Cardiac septum (tissue), 1 donor: Measurements from ENCODE around the gene GLDC. TPM values are rescaled to one million over a fixed set of nuclear protein-coding genes. Genes with fewer than 3 reads are reported as not detected.
"Not testable (repeated sequence)": the region's sequence is repeated elsewhere in the genome, so short reads cannot be mapped to it uniquely, and the experiment has no call there.

Source experiments
- DNase-seq: peaks from one replicate; pipeline ENCODE4 v3.0.0-alpha.2; 2020; ENCODE audit warnings: low spot score
- intact Hi-C: fragments of 100-400 bp; cut with DNase I; formaldehyde crosslinking; loops from one replicate; pipeline ENCODE4 v1.14.0; 2022
- total RNA-seq: library from RNA; stranded (reverse); fragmentation: NEBNext Ultra II Directional; extraction: Animal tissue kit (Norgen Biotek cat#: 25700); gene quantifications from one replicate; pipeline ENCODE4 v1.2.1, GENCODE V29; 2021
- donor health status: DM: no; HTN: no; CAD: no.

GLDC gene
- total RNA-seq, 1 donor from 2014 or later: 0.11 TPM

DNA sequence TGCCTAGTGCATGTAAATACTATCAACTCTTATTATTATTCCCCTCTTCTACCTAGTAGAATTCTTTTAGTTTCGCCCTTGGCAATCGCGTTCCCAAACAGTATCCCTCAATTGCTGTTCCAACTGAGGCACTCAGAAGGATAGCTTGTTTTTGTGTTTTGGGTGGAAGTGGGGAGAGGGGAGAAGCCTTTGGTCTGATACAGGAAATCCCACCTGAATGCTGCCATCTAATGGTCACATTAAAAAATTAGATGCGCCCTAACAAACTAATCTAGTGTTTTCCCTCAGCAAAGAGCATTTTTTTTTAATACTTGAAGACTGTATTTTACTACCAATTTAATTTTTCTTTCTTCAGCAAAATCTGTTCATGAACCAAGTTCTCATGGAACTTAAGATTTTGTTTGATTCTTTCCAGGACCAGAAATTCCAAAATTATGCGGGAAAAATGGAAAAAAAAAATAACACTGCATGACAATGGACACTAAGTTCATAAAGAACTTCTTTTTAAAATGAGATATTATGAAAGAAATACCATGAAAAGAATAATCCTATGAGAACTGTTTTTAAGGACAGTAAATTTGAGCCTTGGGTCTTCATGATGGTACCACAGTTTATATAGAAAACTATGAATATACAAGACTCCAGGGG, 22.2 kb upstream of the GLDC start:
- DNase-seq: no peak
- intact Hi-C loops: loop anchor here (5.0 to 10.0 kb wide), 2 partner anchors 80 to 313 kb away; no protein-coding TSS in a partner anchor

DNA sequence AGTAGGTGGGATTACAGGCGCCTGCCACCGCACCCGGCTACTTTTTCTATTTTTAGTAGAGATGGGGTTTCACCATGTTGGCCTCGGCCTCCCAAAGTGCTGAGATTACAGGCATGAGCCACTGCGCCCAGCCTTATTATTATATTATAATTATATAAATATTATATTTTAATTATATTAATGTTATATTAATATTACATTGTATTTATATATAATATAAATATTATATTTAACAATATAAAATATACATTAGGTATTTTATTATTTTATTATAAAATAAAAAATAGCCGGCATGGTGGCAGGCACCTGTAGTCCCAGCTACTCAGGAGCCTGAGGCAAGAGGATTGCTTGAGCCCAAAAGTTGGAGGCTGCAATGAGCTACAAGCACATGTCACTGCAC, 21.6 kb upstream of the GLDC start:
- intact Hi-C loops: loop anchor here (5.0 to 10.0 kb wide), 2 partner anchors 80 to 312 kb away; no protein-coding TSS in a partner anchor
- no peak for DNase-seq

DNA sequence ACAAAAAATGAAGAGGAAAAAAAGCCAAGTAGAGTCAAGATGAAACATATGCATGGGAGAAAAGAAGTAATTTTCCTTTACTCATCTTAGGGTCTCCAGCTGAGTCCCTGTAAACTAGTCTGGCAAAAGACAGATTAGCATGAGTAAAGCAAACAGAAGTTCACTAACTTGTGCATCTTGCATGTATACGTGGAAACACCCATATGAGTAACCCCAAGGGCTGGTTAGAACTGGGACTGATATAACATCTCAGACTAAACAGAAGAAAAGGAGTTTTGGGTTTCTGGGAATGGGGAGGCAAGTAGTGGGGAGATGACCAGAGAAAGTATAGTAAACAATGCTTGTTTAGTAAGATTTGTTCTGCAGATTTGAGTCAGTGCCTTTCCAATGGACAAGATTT, 20.1 kb upstream of the GLDC start:
- DNase-seq: no peak
- intact Hi-C loops: loop anchor here (5.0 to 10.0 kb wide), 2 partner anchors 78 to 311 kb away; no protein-coding TSS in a partner anchor

DNA sequence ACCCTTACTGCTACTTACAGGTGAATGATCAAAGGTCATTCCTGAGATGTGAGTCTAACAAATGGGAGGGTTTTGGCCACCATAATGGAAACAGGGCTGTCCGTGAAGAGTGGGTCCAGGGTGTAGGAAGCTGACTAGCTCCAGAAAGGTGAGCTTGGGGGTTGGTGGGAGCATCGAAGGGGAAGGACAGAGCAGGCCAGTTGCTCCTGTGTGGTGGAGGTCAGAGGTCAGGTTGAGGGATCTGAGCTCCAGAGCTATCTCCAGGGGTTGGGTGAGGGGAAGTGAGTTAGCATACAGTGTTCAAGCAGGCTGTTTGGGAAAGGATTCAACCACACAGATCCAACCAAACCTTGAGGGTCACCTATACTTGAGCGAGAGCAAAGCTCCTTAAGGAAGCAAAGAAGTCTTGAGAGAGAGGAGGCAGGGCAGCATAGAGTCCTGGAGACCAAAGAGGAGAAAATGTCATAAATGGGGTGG, 18.7 kb upstream of the GLDC start:
- no peak for DNase-seq
- intact Hi-C loops: loop anchor here (10.0 kb wide), 1 partner anchor 309 kb away; no protein-coding TSS in a partner anchor

DNA sequence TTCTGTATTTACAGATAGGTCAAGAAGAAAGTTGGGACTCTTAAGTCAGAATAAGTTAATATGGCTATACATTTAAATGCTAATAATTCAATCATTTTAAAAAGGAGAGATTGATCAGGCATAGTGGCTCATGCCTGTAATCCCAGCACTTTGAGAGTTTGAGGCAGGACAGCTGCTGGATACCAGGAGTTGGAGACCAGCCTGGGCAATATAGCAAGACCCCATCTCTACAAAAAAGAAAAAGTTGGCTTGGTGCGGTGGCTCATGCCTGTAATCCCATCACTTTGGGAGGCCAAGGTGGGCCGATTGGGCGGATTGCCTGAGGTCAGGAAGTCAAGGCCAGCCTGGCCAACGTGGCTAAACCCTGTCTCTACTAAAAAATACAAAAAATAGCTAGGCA, 15.0 kb upstream of the GLDC start:
- intact Hi-C loops: loop anchor here (10.0 kb wide), 1 partner anchor 306 kb away; no protein-coding TSS in a partner anchor
- no peak for DNase-seq

DNA sequence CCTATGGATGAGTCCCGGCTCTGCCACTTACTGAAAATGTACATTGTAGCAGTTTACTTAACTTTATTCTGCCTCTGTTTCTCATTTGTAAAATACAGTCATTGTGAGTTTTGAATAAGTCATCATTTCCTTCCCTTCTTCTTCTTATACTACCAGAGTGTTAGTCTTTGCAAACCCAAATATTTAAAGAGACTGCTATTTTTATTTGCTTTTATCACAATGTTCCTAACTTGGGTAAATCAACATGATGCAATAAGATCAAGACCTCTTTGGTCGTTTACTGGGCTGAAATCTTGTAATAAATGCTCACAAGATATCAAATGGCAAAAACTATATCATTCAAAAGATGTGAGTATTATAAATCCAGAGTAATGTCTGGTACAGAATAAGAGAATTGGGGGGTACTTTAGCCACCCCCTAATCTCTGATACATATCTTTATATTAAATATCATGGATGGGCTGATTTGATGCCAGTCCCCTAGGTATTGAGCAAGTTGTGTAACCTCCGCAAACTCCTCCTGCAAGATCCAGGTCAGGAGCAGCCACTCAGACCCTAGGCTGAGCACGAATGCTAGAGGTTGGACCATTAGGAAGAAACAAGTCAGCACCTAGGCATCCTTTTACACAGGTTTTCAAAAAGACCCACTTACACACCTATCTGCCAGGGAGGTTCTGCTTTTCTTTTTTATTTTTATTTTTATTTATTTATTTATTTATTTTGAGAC, 13.3 kb upstream of the GLDC start:
- DNase-seq: no peak
- intact Hi-C loops: no loop called here

DNA sequence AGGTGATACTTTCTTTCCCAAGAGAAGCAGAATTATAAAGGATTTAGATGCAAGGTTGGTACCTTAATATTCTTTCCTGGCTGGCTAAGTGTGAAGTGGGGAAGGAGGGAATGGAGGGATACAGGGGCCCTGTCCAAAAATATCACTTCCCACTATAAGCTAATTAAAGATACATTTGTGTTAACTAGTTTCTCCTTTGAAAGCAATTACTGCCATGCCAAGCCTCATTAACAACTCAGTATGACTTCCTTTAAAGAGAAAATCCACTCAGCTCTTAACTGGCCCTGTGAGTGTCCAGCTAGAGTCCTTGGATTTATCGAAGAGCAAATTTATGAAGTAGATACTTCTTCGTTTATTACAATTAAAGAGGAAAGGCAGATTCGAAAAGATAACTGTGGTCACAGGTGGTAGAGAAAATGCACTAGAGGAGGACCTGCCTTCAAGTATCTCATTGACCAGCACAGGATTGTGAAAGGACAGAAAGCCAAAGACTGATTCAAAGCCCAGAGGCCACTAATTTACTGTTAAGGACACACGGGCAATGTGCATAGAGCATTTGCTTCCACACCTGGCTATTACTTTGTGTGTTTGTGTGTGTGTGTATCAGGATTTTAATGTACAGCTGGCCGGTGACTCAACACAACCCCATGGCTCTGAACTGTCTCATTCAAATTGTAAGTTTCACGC, 11.2 kb upstream of the GLDC start:
- intact Hi-C loops: no loop called here

DNA sequence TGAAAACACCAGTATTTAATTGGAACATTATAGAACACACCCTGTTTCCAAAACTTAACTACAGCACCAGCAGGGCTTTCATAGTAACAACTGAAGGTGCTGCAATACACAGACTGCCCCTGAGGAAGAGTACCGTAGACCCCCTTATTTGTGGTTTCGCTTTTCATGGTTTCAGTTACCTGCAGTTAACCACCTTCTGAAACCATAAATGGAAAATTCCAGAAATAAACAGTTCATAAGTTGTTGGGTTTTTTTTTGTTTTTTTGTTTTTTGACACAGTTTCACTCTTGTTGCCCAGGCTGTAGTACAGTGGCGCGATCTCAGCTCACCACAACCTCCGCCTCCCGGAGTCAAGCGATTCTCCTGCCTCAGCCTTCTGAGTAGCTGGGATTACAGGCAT, 9.5 kb upstream of the GLDC start:
- intact Hi-C loops: no loop called here
- no peak for DNase-seq

More for the DNA sequence above, 11.2 kb upstream of the GLDC start:
- DNase-seq: no peak

DNA sequence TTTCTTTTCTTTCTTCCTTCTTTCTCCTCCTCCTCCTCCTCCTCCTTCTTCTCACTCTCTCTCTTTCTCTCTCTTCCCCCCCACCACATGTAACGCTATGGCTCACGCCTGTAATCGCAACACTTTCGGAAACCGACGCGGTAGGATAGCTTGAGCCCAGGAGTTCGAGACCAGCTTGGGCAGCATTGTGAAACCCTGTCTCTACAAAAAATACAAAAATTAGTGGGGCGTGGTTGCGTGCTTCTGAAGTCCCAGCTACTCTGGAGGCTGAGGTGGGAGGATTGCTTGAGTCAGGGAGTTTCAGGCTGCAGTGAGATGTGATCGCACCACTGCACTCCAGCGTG, 736 bp upstream of the GLDC start:
- DNase-seq: no peak
- intact Hi-C loops: no loop called here

DNA sequence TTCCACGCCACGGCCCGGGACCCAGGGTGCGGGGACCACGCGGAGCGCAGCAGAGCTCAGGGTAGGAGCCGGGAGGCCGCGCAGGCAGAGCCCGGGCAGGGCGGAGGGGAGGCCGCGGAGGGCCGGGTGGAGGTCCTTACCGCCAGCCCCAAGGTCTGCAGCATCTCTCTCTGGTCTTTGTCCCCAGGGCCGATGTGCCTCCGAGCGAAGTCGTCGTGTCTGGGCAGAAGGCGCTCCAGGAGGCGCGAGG, 499 bp downstream of the GLDC start:
- DNase-seq, intact Hi-C loops: not testable (repeated sequence)

DNA sequence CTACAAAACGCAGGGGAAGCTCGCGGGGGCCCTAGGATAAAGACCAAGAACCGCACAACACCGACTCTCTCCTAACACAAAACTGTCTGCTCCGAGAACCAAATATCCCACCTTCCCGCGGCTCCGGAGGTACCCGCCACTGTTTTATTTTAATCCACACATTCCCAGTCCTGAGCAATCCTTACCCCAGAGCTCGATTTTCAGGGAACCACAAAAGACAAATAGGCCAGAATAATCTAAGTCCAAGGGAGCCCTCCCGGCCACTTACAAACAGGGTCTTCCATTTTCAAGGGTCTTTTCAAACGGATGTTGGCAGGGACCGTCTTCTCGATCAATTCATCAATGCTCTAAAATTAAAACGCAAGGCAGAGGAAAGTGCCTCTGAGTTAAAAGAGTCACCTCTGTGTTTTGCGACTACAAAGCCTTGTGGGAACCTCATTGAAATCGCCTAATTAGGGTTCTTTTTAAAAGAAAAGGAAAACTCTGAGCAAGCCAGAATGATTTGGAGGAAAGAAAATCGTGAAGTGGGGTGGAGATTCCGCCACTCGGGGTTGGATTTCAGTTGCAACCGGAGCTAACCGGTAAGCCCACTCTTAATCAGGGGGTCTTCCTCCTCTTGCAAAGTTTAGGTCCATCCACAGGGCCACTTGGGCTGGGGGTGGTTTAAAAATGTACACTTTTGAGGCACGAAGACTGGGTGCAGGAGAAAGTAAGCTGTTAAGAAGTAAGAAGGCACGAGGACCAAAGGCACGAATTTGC, 1.0 kb downstream of the GLDC start:
- no peak for DNase-seq
- intact Hi-C loops: no loop called here

DNA sequence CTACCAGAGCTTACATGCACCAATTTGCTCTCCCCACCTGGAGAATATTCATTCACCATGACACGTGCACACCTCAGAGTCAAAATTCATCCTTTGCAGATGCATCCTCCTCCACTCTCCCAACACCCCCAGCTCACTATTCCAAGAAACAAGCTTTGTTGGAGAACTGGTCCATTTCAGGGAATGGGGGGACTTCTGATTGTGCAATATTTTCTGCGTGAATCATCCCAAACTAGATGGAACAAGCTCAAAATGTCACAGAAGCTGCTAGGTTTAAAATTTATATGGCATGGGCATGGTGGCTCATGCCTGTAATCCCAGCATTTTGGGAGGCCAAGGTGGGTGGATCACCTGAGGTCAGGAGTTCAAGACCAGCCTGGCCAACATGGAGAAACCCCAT, 3.6 kb downstream of the GLDC start:
- intact Hi-C loops: no loop called here
- no peak for DNase-seq

DNA sequence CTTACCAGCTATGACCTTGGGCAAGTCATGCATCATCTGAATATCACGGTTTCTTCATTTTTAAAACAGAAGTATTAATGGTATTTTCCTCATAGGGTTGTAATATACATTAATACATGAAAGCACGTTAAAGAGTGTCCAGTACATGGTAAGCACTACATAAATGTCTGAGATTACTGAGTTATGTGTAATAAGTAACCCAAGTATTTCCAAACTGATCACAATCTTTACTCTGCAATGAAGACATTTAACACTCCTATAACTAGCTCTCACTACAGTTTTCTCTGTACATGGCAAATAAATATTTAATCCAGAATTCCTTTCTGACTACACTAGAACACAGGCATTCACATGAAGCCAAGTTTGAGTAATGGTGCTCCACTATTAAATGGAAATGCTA, 4.0 kb downstream of the GLDC start:
- no peak for DNase-seq
- intact Hi-C loops: no loop called here

DNA sequence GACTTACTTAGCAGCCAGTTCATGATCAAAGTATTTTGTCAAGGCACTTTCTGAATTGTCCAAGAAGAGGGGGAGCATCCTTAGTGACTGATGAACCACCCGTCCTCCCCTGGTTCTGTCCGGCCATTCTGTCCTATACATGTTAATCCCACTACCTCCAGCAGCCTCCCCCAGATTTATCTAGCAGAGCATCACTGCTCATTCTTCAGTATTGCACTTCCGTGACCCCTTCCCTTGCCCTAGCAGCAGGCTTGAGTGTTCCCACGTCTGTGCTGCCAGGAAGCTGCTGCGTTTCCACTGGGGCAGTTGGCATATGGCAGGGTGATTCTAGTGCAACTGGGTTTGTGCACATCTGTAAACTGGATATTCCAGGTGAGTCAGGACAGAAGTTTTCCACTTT, 4.5 kb downstream of the GLDC start:
- DNase-seq: no peak
- intact Hi-C loops: no loop called here

DNA sequence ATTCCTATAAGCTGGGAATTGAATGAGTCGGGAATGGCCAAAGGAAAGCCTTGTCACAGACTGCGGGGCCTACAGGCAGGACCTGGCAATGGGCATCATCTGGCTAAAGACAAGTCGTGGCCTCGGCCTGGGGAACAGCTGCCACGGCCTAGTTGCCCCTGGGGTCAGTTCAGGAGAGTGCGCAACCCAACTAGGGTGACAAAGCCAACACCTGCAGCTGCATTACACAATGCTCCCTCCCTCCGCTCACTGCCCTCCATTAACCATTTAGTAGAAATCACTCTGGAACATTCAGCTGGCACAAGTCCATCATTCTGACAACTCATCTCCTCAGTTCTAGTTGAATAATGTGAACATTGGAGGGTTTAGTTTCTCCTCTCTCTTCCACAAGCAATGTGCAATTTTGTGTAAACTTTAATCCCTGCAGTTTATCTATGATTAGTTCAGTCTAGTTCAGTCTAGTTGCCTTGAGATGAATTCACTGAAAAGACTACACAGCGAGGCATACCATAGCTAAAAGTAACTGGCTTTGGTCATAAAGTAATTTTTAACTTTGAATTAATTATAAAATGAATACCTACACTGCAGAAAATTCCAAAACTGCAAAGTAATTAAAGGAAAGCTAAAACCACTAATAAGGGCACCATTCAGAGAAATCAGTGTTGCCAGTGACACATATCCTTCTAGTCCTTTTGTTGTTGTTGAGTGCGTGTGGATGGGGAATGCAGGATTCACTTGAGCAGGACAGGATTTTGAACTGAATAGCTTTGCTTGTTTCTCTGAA, 5.1 kb downstream of the GLDC start:
- intact Hi-C loops: no loop called here
- DNase-seq: no peak

DNA sequence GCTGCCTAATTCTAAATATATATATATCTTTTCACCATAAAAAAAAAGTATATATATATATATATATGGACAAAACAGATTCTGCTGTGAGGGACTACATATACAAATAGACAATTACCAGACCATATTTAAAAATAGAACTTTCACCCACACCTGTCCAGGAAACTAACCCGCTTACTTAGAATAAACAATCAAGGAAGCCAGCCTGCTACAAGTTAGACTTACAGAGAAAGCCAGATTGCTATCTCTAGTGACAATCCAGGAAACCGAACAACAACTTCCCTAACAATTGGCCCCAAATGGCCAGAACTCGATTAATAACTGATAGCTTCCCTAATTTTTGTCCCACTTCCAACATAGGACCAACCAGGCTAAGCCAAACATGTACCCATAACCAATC, 5.9 kb downstream of the GLDC start:
- intact Hi-C loops: no loop called here
- DNase-seq: no peak

DNA sequence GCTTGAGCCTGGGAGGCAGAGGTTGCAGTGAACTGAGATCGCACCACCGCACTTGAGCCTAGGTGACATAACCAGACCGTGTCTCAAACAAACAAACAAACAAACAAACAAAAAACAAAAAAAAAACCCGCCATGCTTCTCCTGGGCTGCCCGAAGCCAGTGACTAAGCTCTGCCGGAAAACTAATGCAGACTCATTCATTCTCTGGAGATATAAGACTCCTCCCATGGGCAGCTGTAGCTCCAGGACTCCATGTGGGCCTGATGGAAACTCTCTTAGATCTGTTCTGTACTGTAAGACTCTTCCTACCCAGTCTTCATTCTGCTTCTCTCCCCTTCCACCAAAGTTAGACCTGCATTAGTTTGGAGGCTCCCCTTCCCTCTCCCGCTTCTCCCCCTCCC, 11.1 kb downstream of the GLDC start:
- intact Hi-C loops: no loop called here
- no peak for DNase-seq

DNA sequence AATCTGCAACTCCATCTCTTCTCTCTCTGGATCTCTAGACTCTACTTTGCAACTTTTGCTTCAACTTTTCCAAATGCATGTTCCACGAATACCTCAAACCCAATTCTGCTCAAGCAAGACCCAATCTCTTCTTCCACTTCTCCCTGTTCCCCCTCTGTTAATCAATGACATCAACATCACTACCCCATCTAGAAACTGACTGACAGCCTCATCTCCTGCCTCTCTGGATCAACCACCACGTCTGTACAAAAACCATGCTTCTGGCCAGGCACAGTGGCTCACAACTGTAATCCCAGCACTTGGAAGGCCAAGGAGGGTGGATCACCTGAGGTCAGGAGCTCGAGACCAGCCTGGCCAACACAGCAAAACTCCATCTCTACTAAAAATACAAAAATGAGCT, 12.2 kb downstream of the GLDC start:
- DNase-seq: no peak
- intact Hi-C loops: no loop called here

DNA sequence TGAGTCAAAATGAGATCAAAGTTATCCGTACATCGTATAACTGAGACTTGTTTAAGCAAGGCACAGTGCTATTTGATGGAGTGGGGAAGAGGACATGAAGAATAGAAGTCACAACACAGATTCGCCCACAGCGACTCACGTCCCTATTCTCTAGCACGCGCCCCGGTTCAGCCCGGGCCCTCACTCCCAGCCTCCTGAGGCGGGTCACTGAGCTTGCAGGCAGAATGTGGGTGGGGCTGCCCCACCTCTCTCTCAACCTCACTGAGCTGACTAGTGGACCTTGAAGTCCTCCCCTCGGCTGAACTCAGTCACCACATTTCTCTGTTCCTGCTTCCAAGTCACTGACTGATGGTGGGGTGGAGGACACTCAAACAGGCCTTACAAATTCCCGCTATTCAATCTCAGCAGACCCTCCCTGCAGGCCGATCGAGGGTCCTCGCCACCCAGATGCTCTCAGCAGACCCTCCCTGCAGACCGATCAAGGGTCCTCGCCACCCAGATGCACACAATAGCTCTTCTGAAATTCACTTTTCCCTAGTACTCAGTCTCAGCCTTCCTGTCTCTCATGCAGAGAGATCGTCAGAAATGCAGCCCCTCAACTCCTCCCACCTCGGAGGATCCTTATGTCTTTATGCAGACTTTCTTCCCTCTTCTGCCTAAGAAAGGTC, 12.9 kb downstream of the GLDC start:
- intact Hi-C loops: no loop called here
- no peak for DNase-seq
